Loucy (cell line): ENCODE measurements around the gene KLHDC10.

Experiments used
- EZH2phosphoT487 ChIP-seq: fragments of 200-600 bp; IDR thresholded peaks from 2 replicates; pipeline ENCODE4 v1.6.1; 2018; ENCODE audit warnings: antibody characterized with exemption, mild to moderate bottlenecking, moderate library complexity, borderline replicate concordance
- TF ChIP-seq, protein P1 (sequence below): fragments of 200-600 bp; sonication (generic); conservative IDR thresholded peaks from 2 replicates; pipeline ENCODE4 v1.5.1; 2014; ENCODE audit warnings: mild to moderate bottlenecking, antibody characterized with exemption, low read length

DNA sequence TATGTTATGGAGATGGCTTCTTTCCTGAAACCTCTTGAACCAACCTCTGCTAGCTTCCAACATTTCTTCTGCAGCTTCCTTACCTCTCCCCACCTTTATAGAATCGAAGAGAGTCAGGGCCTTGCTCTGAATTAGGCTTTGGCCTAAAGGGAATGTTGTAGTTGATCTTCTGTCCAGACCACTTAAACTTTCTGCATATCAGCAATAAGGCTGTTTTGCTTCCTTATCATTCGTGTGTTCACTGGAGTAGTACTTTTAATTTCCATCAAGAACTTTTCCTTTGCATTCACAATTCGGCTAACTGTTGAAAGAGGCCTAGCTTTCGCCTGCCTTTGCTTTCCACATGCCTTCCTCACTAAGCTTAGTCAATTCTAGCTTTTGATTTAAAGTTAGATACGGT lies 48.0 kb downstream of the KLHDC10 start:
- TF ChIP-seq, protein P1, sequence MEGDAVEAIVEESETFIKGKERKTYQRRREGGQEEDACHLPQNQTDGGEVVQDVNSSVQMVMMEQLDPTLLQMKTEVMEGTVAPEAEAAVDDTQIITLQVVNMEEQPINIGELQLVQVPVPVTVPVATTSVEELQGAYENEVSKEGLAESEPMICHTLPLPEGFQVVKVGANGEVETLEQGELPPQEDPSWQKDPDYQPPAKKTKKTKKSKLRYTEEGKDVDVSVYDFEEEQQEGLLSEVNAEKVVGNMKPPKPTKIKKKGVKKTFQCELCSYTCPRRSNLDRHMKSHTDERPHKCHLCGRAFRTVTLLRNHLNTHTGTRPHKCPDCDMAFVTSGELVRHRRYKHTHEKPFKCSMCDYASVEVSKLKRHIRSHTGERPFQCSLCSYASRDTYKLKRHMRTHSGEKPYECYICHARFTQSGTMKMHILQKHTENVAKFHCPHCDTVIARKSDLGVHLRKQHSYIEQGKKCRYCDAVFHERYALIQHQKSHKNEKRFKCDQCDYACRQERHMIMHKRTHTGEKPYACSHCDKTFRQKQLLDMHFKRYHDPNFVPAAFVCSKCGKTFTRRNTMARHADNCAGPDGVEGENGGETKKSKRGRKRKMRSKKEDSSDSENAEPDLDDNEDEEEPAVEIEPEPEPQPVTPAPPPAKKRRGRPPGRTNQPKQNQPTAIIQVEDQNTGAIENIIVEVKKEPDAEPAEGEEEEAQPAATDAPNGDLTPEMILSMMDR: no peak
- no peak for TF ChIP-seq EZH2phosphoT487
